NOMO-1 (cell line): ENCODE results near the gene AUTS2.
"Not testable (repeated sequence)": the region's sequence is repeated elsewhere in the genome, so short reads cannot be mapped to it uniquely, and the experiment has no call there.

Experiments
- DNase-seq, 2 experiments: peaks; one replicate each; lab custom pipeline; 2025; ENCODE audit not compliant: unreplicated experiment in 2 of 2; lab: John Stamatoyannopoulos, UW

AUTS2 gene

GRCh38 chr7:70579397-70580097 is 981.3 kb downstream of the AUTS2 start:
- DNase-seq = no peak

- no peak for DNase-seq
Observed at GRCh38 chr7:70580161-70580560, 981.9 kb downstream of the AUTS2 start.

GRCh38 chr7:70582927-70583895 is 984.9 kb downstream of the AUTS2 start:
- no peak for DNase-seq

- no peak for DNase-seq
Observed at GRCh38 chr7:70583965-70584883, 985.9 kb downstream of the AUTS2 start.

GRCh38 chr7:70585071-70585470 is 986.8 kb downstream of the AUTS2 start:
- DNase-seq = no peak

GRCh38 chr7:70586822-70587221 is 988.5 kb downstream of the AUTS2 start:
- DNase-seq = no peak

GRCh38 chr7:70587739-70588138 is 989.5 kb downstream of the AUTS2 start:
- DNase-seq = no peak

- no peak for DNase-seq
Observed at GRCh38 chr7:70588191-70588921, 990.1 kb downstream of the AUTS2 start.

GRCh38 chr7:70589010-70589409 is 990.7 kb downstream of the AUTS2 start:
- DNase-seq = no peak

- no peak for DNase-seq
Observed at GRCh38 chr7:70589590-70589989, 991.3 kb downstream of the AUTS2 start.

- no peak for DNase-seq
Observed at GRCh38 chr7:70590126-70590854, 992.0 kb downstream of the AUTS2 start.

- DNase-seq = no peak
Observed at GRCh38 chr7:70591643-70592042, 993.4 kb downstream of the AUTS2 start.

- DNase-seq = no peak
Observed at GRCh38 chr7:70592171-70592570, 993.9 kb downstream of the AUTS2 start.

GRCh38 chr7:70594170-70594569 is 995.9 kb downstream of the AUTS2 start:
- no peak for DNase-seq

GRCh38 chr7:70594885-70595284 is 996.6 kb downstream of the AUTS2 start:
- not testable (repeated sequence) for DNase-seq

- DNase-seq = no peak
Observed at GRCh38 chr7:70595370-70595754, 997.1 kb downstream of the AUTS2 start.

- no peak for DNase-seq
Observed at GRCh38 chr7:70595755-70596597, 997.7 kb downstream of the AUTS2 start.

GRCh38 chr7:70596598-70596913 is 998.3 kb downstream of the AUTS2 start:
- DNase-seq = no peak

GRCh38 chr7:70597066-70597465 is 998.8 kb downstream of the AUTS2 start:
- no peak for DNase-seq
